Effector CD4-positive, alpha-beta T cell (primary cell): Measurements from ENCODE around the gene C14orf180.
"Not testable (repeated sequence)": the region's sequence is repeated elsewhere in the genome, so short reads cannot be mapped to it uniquely, and the experiment has no call there.

Experiments
- DNase-seq: peaks from one replicate; pipeline ENCODE4 v3.0.0-alpha.2; 2020

C14orf180 gene

DNA sequence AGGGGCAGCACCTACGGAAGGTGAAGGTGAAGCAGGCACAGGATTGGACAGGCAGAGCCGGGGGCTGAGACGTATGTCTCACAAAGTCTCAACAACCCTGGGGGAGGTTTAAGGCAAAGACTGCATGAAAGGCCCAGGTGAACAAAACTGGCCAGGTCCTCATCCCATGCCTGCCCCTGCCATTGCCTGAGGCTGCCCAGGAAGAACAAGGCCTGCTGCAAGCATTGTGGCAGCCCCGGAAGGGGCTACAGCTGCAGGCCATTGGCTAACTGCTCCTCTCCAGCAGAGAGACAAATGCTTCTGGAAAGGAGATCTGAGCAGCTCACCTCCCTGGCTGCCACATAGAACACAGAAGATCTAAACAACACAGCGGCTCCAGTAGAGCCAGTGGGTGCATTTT is 45.4 kb downstream of the C14orf180 start:
- DNase-seq: no peak

DNA sequence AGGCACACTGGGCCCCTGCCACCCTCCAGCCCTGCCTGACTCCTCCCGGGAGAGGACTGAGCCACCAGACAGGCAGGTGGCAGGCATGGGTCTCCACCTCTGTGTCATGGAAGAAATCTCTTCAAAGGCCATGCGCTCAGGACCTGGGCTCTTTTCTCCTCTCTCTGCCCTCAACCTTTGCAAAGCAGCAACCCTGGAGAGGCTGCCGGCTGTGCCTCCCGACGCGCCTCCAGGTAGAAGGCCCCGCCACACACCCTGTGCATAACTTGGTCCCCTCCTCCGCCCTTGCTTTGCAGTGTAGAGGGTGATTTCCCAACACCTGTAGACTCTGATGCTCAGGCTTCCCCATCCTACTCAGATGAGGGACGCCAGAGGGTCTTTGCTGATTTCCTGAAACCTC is 53.2 kb downstream of the C14orf180 start:
- DNase-seq: no peak

DNA sequence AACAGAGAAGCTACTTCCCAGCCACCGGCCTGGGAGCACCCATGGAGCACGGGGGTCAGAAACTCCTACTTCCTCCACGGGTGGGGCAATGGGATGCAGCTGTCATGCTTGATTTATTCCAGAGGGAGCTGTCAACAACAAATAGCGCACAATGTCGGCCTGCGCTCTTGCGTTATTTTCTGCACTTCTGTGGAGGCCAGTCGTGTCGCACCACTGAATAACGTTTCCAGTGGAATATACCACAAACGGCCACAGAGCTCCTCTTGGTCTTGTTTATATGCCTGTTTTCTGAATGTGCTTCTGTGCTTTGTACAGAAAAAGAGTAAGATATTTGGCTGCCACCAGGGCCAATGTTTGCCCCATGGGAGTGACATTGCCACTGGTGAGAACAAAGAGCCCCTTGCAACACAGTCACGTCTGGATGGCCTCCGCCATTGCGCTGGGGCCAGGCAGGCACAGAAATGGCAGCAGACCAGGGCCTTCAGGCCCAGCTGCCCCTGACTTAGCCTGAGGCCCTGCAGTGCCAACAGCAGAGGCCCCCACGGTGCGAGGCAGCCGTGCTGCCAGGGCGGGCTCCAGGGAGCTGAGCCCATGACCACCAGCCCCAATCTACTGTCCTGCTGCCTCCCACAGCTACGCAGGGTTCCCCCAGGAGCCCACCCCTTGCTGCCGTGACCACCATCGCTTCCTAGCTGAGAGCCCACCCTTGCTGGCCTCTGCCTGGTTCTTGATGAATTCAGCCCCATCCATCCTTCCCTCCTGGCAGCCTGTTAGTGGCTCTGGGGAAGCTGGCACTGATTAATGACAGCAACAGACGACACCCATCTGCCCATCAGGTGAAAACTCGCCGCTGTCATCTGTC is 53.9 kb downstream of the C14orf180 start:
- no peak for DNase-seq

- DNase-seq: no peak
Measured at GRCh38 chr14:104634138-104634760, 54.7 kb downstream of the C14orf180 start.

DNA sequence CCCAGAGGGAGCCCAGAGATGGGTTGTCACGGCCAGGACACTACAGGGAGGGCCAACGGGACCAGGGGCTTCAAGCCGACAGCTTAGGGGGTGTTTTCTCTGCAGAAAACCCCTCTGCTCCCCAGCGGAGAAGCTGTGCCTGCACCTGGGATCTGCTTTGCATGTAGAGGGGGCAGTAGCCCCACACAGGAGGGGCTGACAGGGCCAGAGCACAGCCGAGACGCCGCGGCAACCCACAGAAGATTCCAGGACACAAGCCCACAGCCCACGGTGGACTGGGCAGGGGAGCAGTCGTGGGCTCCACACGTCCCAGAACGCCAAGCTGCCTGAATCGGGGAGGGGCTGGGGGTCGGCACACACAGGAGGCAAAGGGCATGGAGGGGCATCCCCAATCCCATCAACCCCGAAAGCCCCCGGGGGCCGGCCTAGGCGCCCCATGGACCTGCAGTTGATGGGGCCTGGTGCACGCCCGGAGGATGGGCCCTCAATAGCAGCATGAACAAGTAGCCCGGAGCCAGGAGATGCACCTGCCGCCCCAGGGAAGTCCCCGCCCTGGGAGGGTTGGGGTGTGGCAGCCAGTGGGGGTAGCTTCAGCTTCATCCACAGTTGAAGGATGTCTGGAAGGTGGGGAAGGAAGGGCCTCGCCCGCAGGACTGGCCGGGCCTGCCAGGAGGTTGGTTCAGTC is 55.5 kb downstream of the C14orf180 start:
- no peak for DNase-seq

- DNase-seq: no peak
Measured at GRCh38 chr14:104635717-104636116, 56.2 kb downstream of the C14orf180 start.

- no peak for DNase-seq
Measured at GRCh38 chr14:104636131-104636530, 56.6 kb downstream of the C14orf180 start.

DNA sequence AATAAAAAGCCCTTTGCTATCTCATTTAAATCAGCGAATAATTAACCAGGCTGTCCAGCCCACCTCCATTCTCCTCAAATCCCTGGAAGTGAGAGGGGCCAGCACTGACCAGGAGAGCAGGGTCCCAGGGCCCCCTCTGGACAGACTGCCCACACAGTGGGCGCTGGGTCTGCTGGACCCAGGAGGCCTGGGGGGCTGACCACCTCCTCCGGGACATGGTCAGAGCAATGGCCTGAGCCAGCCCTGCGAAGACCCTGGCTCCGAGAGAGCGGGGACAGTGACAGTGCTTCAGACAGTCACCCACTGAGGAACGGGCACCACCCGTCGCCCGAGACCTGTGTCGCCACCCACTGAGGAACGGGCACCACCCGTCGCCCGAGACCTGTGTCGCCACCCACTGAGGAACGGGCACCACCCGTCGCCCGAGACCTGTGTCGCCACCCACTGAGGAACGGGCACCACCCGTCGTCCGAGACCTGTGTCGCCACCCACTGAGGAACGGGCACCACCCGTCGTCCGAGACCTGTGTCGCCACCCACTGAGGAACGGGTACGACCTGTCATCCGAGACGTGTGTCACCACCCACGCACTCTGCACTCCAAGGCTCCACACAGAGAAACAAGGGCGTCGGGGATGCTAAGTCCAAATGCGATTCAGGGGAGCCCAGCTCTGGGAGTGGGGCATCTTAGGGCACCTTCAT is 57.4 kb downstream of the C14orf180 start:
- DNase-seq: not testable (repeated sequence)

DNA sequence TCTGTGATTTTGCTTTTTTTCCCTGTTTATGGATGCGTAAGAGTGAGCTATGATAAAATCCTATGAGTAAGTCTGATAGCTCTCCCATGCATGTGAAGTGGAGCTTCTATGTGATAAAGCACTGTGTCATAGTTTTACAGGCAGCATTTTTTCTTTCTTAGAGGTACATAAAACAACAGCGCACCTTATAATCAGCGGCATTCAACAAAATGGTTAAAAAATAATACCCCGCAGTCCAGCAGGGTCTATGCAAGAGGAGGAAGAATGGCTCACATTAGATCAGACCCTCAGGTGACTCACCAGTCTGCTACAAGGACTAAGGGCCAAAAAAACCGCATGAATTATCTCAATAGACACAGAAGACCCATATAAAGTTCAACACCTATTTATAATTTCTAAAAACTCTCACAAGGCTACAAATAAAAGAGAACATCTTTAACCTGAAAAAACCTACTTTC is 58.0 kb downstream of the C14orf180 start:
- no peak for DNase-seq

GRCh38 chr14:104638190-104638589 is 58.6 kb downstream of the C14orf180 start:
- DNase-seq: no peak

DNA sequence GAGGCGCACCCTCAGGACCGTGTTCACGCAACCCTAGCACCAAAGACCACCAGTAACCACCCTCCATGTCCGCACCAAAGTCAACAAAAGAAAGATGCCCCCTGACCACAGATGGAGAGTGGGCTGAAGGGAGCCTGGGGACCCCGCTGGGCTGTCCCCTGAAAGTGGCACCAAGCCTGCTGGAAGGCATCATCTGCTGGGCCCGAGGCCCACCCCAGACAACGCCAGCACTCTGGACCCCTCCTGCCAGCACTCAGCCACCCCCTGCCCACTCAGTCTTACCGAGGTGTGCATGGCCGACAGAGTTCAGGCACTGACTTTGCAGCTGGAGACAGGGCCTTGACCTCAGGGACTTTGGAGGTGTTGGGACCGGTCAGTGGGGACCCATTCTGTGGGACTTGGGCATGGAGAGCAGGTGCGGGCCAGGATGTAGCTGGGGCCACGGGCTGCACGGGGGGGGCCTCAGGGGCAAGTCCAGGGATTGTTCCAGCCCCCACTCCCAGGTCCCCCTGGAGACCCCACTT is 59.4 kb downstream of the C14orf180 start:
- DNase-seq: no peak

DNA sequence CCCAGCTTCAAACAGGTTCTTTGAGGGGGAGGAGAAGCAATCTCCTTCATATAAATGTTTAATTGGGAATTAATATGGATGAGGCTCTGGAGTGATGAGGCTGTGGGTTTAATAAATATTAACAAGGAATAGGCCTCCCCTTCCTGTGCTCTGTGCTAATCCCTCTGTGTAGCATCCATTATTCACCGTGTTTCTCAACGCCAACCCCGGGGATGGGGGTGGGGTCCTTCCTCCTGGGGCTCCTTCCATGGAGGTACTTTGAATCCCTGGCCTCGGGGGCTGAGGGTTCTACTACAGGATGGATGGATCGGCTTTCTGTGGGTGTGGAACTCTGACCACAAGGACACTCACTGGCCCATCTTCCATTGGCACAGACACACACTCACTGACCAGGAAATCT is 59.9 kb downstream of the C14orf180 start:
- no peak for DNase-seq
